DND-41 (cell line): Measurements from ENCODE around the gene SPIN4.

Experiments
- CTCF ChIP-seq: IDR thresholded peaks from 2 replicates; pipeline ENCODE4 v1.5.1; 2012; ENCODE audit warnings: borderline replicate concordance, low read length, moderate library complexity, mild to moderate bottlenecking; ENCODE audit not compliant: poor library complexity, severe bottlenecking; ENCODE audit errors: extremely low read depth
- EZH2 ChIP-seq: IDR thresholded peaks from 3 replicates; pipeline ENCODE4 v1.6.1; 2012; ENCODE audit warnings: borderline replicate concordance, low read depth, mild to moderate bottlenecking, moderate library complexity, low read length, inconsistent platforms; ENCODE audit not compliant: severe bottlenecking

- TF ChIP-seq CTCF = no peak
- no peak for TF ChIP-seq EZH2
Observed at GRCh38 chrX:63327788-63328187, 23.3 kb downstream of the SPIN4 start.
